Measurements from ENCODE around the gene DNAJC8. TPM values are rescaled to one million over a fixed set of nuclear protein-coding genes. Genes with fewer than 3 reads are reported as not detected.

The DNAJC8 gene
- polyA plus RNA-seq, 3 donors = 30.6 to 118 (median 113) TPM

GRCh38 chr1:28200234-28200873 lies 32.5 kb downstream of the DNAJC8 start:
- Histone ChIP-seq H4K20me1 (ENCODE audit: insufficient read depth, low read length) (no peaks in the 10 kb centered on the region), H3K27me3 (ENCODE audit: control insufficient read depth in 2 of 2, insufficient read depth in 2 of 2, low read length in 2 of 2) (no peaks in the 10 kb centered on the region), H3K27ac (ENCODE audit: low read depth in 1 of 2, low read length in 2 of 2) (no peak overlapping the region), H3K4me2 (replicated peaks; ENCODE audit: extremely low read depth, low read length, poor library complexity, severe bottlenecking) (no peak overlapping the region), H3K4me1 (ENCODE audit: control insufficient read depth in 1 of 2, insufficient read depth in 2 of 2, low read length in 2 of 2) (peaks cover 0 to 6% of the 10 kb centered on the region in 2 donors), H3K79me2 (ENCODE audit: insufficient read depth, low read length) (no peaks in the 10 kb centered on the region), H2AFZ (ENCODE audit: insufficient read depth, low read depth, low read length, poor library complexity, severe bottlenecking) (no peak overlapping the region), H3K9me3 (replicated peaks in 1 of 2; ENCODE audit: control insufficient read depth in 1 of 2, insufficient read depth in 1 of 2, low read length in 2 of 2) (no peaks in the 10 kb centered on the region), H3K36me3 (replicated peaks in 1 of 2; ENCODE audit: control insufficient read depth in 1 of 2, insufficient read depth in 2 of 2, low read length in 2 of 2) (peaks cover 52 to 75% of the 10 kb centered on the region in 2 donors), H3K4me3 (replicated peaks in 1 of 3; ENCODE audit: low read depth in 2 of 3, low read length in 3 of 3) (no peak overlapping the region), H3K9ac (ENCODE audit: insufficient read depth, low read length, poor library complexity, severe bottlenecking) (no peak overlapping the region)
- peaks cover 70 to 94% of the 10 kb centered on the region in 2 donors for H3K36me3 Mint-ChIP-seq
- H3K27me3 Mint-ChIP-seq (ENCODE audit: low read depth in 3 of 3) = peaks cover 0 to 3% (median 2%) of the 10 kb centered on the region in 3 donors
- 100% methylated on average over 1 of the region's 6 CpGs for WGBS (ENCODE audit: insufficient coverage)
- TF ChIP-seq, protein P1, sequence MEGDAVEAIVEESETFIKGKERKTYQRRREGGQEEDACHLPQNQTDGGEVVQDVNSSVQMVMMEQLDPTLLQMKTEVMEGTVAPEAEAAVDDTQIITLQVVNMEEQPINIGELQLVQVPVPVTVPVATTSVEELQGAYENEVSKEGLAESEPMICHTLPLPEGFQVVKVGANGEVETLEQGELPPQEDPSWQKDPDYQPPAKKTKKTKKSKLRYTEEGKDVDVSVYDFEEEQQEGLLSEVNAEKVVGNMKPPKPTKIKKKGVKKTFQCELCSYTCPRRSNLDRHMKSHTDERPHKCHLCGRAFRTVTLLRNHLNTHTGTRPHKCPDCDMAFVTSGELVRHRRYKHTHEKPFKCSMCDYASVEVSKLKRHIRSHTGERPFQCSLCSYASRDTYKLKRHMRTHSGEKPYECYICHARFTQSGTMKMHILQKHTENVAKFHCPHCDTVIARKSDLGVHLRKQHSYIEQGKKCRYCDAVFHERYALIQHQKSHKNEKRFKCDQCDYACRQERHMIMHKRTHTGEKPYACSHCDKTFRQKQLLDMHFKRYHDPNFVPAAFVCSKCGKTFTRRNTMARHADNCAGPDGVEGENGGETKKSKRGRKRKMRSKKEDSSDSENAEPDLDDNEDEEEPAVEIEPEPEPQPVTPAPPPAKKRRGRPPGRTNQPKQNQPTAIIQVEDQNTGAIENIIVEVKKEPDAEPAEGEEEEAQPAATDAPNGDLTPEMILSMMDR (IDR thresholded peaks at IDR 0.05) = no peak
- peaks cover 13% of the 10 kb centered on the region for H3K4me1 Mint-ChIP-seq
- DNase-seq = no peak
- H3K9me3 Mint-ChIP-seq = no peaks in the 10 kb centered on the region
- intact Hi-C loops (cut with micrococcal nuclease) = no loop called here
- H3K27ac Mint-ChIP-seq = peak overlapping the region in 3 of 7 donors; percentile 16 to 46 (median 33)
- no peak overlapping the region for H3K4me3 Mint-ChIP-seq

- intact Hi-C loops (cut with micrococcal nuclease) = no loop called here
- no peak overlapping the region for H2AFZ ChIP-seq (ENCODE audit: insufficient read depth, low read depth, low read length, poor library complexity, severe bottlenecking)
- WGBS (ENCODE audit: insufficient coverage) = 39% methylated on average over 3 of the region's 8 CpGs
- no peaks in the 10 kb centered on the region for H3K27me3 ChIP-seq (ENCODE audit: control insufficient read depth in 2 of 2, insufficient read depth in 2 of 2, low read length in 2 of 2)
- Mint-ChIP-seq H3K27me3 (ENCODE audit: low read depth in 3 of 3) (peaks cover 0 to 3% (median 2%) of the 10 kb centered on the region in 3 donors), H3K9me3 (no peaks in the 10 kb centered on the region), H3K4me1 (peaks cover 13% of the 10 kb centered on the region), H3K27ac (peak overlapping the region in 3 of 7 donors; percentile 46 to 54 (median 54)), H3K36me3 (peaks cover 63 to 87% of the 10 kb centered on the region in 2 donors), H3K4me3 (no peak overlapping the region)
- H3K36me3 ChIP-seq (replicated peaks in 1 of 2; ENCODE audit: control insufficient read depth in 1 of 2, insufficient read depth in 2 of 2, low read length in 2 of 2) = peaks cover 44 to 67% of the 10 kb centered on the region in 2 donors
- no peak overlapping the region for H3K4me2 ChIP-seq (replicated peaks; ENCODE audit: extremely low read depth, low read length, poor library complexity, severe bottlenecking)
- DNase-seq = no peak
- peaks cover 0 to 6% of the 10 kb centered on the region in 2 donors for H3K4me1 ChIP-seq (ENCODE audit: control insufficient read depth in 1 of 2, insufficient read depth in 2 of 2, low read length in 2 of 2)
- H3K4me3 ChIP-seq (replicated peaks in 1 of 3; ENCODE audit: low read depth in 2 of 3, low read length in 3 of 3) = no peak overlapping the region
- H3K79me2 ChIP-seq (ENCODE audit: insufficient read depth, low read length) = no peaks in the 10 kb centered on the region
- H3K27ac ChIP-seq (ENCODE audit: low read depth in 1 of 2, low read length in 2 of 2) = no peak overlapping the region
- TF ChIP-seq, protein P1 (IDR thresholded peaks at IDR 0.05) = no peak
- no peaks in the 10 kb centered on the region for H3K9me3 ChIP-seq (replicated peaks in 1 of 2; ENCODE audit: control insufficient read depth in 1 of 2, insufficient read depth in 1 of 2, low read length in 2 of 2)
- H4K20me1 ChIP-seq (ENCODE audit: insufficient read depth, low read length) = no peaks in the 10 kb centered on the region
- no peak overlapping the region for H3K9ac ChIP-seq (ENCODE audit: insufficient read depth, low read length, poor library complexity, severe bottlenecking)
These were observed 33.2 kb downstream of the DNAJC8 start for GRCh38 chr1:28199328-28200233.
